Colonic mucosa (tissue), 4 donors: Measurements from ENCODE around the gene GATAD2B. TPM values are rescaled to one million over a fixed set of nuclear protein-coding genes. Genes with fewer than 3 reads are reported as not detected.
"Not testable (repeated sequence)": the region's sequence is repeated elsewhere in the genome, so short reads cannot be mapped to it uniquely, and the experiment has no call there.

Experiments
- DNase-seq: peaks from one replicate; pipeline ENCODE4 v3.0.0-alpha.2; 2020
- H3K27ac ChIP-seq: fragments of 200-600 bp; one replicate; pipeline ENCODE4 v1.8.0; 2021
- H3K27me3 ChIP-seq: fragments of 200-600 bp; one replicate; pipeline ENCODE4 v1.8.0; 2021
- H3K36me3 ChIP-seq: fragments of 200-600 bp; one replicate; pipeline ENCODE4 v1.8.0; 2021
- H3K4me1 ChIP-seq: fragments of 200-600 bp; one replicate; pipeline ENCODE4 v1.8.0; 2021; ENCODE audit warnings: mild to moderate bottlenecking
- H3K4me3 ChIP-seq: fragments of 200-600 bp; one replicate; pipeline ENCODE4 v1.8.0; 2021
- H3K9ac ChIP-seq, 2 donors: one replicate each; pipeline ENCODE4 v1.7.0; 2013; ENCODE audit warnings: control low read depth in 2 of 2, low read depth in 2 of 2, low read length in 2 of 2
- H3K9me3 ChIP-seq: fragments of 200-600 bp; one replicate; pipeline ENCODE4 v1.8.0; 2021
- CTCF ChIP-seq: fragments of 200-600 bp; IDR thresholded peaks from one replicate; pipeline ENCODE4 v1.8.0; 2022; ENCODE audit warnings: antibody characterized with exemption, mild to moderate bottlenecking
- intact Hi-C: fragments of 100-400 bp; cut with DNase I; formaldehyde crosslinking; loops from one replicate; pipeline ENCODE4 v1.14.1; 2022
- total RNA-seq, 2 donors: library from RNA; stranded (reverse); fragmentation: NEBNext Ultra II Directional in 1 of 2; extraction: Animal tissue kit (Norgen Biotek cat#: 25700) in 1 of 2; gene quantifications; one replicate each; pipeline ENCODE4 v1.2.1, GENCODE V29; 2021
- donor health status: healthy.
- donor health status: DM: no; HTN: no; CAD: no.
- donor health status: DM: no; HTN: no; CAD: no.

GATAD2B gene
- total RNA-seq, 2 donors from 2014 or later: 32.5 to 36.5 TPM

- no peaks in the 10 kb centered on the region for H3K27me3 ChIP-seq
- no peak overlapping the region for H3K27ac ChIP-seq
- H3K9ac ChIP-seq: no peak overlapping the region
- intact Hi-C loops: no loop called here
- H3K9me3 ChIP-seq: no peaks in the 10 kb centered on the region
- no peaks in the 10 kb centered on the region for H3K4me1 ChIP-seq
- H3K4me3 ChIP-seq: no peak overlapping the region
- TF ChIP-seq CTCF: no peak
- H3K36me3 ChIP-seq: no peaks in the 10 kb centered on the region
- no peak for DNase-seq
Measured at GRCh38 chr1:153849487-153850185, 73.1 kb downstream of the GATAD2B start.

- TF ChIP-seq CTCF: no peak
- intact Hi-C loops: no loop called here
- H3K27ac ChIP-seq: no peak overlapping the region
Measured at GRCh38 chr1:153848805-153849204, 74.0 kb downstream of the GATAD2B start.

GRCh38 chr1:153845158-153845557 is 77.6 kb downstream of the GATAD2B start:
- TF ChIP-seq CTCF: no peak
- no peak overlapping the region for H3K9ac ChIP-seq
- H3K36me3 ChIP-seq: no peaks in the 10 kb centered on the region
- H3K27me3 ChIP-seq: no peaks in the 10 kb centered on the region
- H3K4me1 ChIP-seq: no peaks in the 10 kb centered on the region
- H3K27ac ChIP-seq: no peak overlapping the region
- intact Hi-C loops: no loop called here
- H3K9me3 ChIP-seq: no peaks in the 10 kb centered on the region
- no peak overlapping the region for H3K4me3 ChIP-seq
- DNase-seq: no peak

More at GRCh38 chr1:153848805-153849204, 74.0 kb downstream of the GATAD2B start:
- H3K9me3 ChIP-seq: no peaks in the 10 kb centered on the region
- no peaks in the 10 kb centered on the region for H3K4me1 ChIP-seq
- no peaks in the 10 kb centered on the region for H3K36me3 ChIP-seq
- no peak overlapping the region for H3K9ac ChIP-seq
- H3K27me3 ChIP-seq: no peaks in the 10 kb centered on the region
- no peak for DNase-seq
- no peak overlapping the region for H3K4me3 ChIP-seq

- H3K27ac ChIP-seq, H3K9me3 ChIP-seq, H3K4me3 ChIP-seq, H3K27me3 ChIP-seq, H3K9ac ChIP-seq, DNase-seq, H3K36me3 ChIP-seq, intact Hi-C loops, H3K4me1 ChIP-seq: not testable (repeated sequence)
Measured at GRCh38 chr1:153844349-153844748, 78.4 kb downstream of the GATAD2B start.

GRCh38 chr1:153842006-153842471 is 80.7 kb downstream of the GATAD2B start:
- no peaks in the 10 kb centered on the region for H3K9me3 ChIP-seq
- H3K36me3 ChIP-seq: no peaks in the 10 kb centered on the region
- intact Hi-C loops: no loop called here
- H3K4me1 ChIP-seq: no peaks in the 10 kb centered on the region
- H3K4me3 ChIP-seq: no peak overlapping the region
- DNase-seq: no peak
- H3K27me3 ChIP-seq: no peaks in the 10 kb centered on the region
- no peak overlapping the region for H3K27ac ChIP-seq
- TF ChIP-seq CTCF: no peak
- H3K9ac ChIP-seq: no peak overlapping the region

- TF ChIP-seq CTCF: no peak
- no peaks in the 10 kb centered on the region for H3K27me3 ChIP-seq
- no peaks in the 10 kb centered on the region for H3K9me3 ChIP-seq
- no peaks in the 10 kb centered on the region for H3K4me1 ChIP-seq
- H3K9ac ChIP-seq: no peak overlapping the region
- no peak overlapping the region for H3K4me3 ChIP-seq
- H3K27ac ChIP-seq: no peak overlapping the region
- intact Hi-C loops: no loop called here
- no peak for DNase-seq
- H3K36me3 ChIP-seq: no peaks in the 10 kb centered on the region
Measured at GRCh38 chr1:153841463-153841994, 81.2 kb downstream of the GATAD2B start.

GRCh38 chr1:153840774-153841173 is 82.0 kb downstream of the GATAD2B start:
- H3K36me3 ChIP-seq, H3K9ac ChIP-seq, H3K4me1 ChIP-seq, DNase-seq, H3K27ac ChIP-seq, intact Hi-C loops, H3K4me3 ChIP-seq, H3K27me3 ChIP-seq, H3K9me3 ChIP-seq: not testable (repeated sequence)

GRCh38 chr1:153833968-153834367 is 88.8 kb downstream of the GATAD2B start:
- H3K4me1 ChIP-seq, DNase-seq, H3K27me3 ChIP-seq, H3K9ac ChIP-seq, intact Hi-C loops, H3K36me3 ChIP-seq, H3K27ac ChIP-seq, H3K9me3 ChIP-seq, H3K4me3 ChIP-seq: not testable (repeated sequence)
